CD4-positive, alpha-beta T cell treated with Interleukin-1 beta for 1 hour (primary cell): Measurements from ENCODE around the gene KLB.
A peak's percentile ranks its signal among the peaks of the same experiment; 100 is the strongest.
"Not testable (repeated sequence)": the region's sequence is repeated elsewhere in the genome, so short reads cannot be mapped to it uniquely, and the experiment has no call there.

Experiments used
- DNase-seq, 2 donors: peaks; one replicate each; pipeline ENCODE4 v3.0.0-alpha.2; 2020 to 2022

The KLB gene

DNA sequence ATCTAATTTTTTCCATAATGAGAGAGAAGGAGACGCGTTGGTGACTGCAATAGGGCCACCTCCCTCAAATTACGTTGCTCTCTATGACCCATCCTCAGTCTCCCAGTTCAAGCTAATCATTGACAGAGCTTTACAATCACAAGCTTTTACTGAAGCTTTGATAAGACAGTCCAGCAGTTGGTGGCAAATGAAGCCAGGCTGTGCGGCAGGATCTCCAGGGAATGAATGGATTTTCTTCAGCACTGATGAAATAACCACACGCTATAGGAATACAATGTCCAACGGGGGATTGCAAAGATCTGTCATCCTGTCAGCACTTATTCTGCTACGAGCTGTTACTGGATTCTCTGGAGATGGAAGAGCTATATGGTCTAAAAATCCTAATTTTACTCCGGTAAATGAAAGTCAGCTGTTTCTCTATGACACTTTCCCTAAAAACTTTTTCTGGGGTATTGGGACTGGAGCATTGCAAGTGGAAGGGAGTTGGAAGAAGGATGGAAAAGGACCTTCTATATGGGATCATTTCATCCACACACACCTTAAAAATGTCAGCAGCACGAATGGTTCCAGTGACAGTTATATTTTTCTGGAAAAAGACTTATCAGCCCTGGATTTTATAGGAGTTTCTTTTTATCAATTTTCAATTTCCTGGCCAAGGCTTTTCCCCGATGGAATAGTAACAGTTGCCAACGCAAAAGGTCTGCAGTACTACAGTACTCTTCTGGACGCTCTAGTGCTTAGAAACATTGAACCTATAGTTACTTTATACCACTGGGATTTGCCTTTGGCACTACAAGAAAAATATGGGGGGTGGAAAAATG lies at the start of gene KLB:
Gene KLB, plus strand, starts transcription at position 168 of the 821 bp plus-strand sequence. Its CDS starts 20 bp downstream, at position 188.
- DNase-seq, result no peak

DNA sequence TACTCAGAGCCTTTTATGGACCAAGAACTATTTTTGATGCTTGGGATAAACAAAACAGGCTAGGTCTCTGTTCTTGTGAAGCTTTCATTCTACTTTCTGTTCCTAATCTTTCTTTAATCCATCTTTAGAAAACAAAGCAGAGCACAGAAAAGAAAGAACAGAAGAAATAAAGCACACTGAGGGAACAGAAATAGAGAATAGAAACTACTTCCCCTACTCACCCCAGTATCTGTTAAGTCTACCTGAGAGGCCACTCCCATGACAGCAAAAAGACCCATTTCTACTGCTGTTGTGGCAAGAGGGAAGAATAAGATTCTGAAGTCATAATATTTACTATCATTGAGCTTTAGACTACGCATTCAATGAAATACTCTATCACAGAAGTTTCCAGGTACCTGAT lies 49.7 kb upstream of the KLB start:
- DNase-seq, result no peak

- not testable (repeated sequence) for DNase-seq
Measured at GRCh38 chr4:39360611-39361010, 46.1 kb upstream of the KLB start.

DNA sequence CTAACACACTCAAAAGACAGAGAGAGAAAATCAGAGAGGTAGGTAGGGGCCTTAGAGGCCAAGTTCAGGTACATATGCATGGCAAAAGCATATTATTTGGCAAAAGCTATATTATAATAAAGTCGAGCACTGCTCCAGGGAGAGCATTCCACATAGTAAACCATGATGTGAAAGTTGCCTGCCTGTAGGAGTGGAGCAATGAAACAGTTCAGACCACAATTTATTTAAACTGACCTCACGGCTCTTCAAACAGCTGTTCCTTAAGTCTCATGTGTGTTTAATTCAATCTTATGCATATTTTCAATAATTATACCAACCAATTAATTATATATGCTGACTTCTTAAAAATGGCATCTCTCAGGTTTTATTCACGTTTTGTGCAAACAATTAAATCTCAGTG lies 43.9 kb upstream of the KLB start:
- no peak for DNase-seq

DNA sequence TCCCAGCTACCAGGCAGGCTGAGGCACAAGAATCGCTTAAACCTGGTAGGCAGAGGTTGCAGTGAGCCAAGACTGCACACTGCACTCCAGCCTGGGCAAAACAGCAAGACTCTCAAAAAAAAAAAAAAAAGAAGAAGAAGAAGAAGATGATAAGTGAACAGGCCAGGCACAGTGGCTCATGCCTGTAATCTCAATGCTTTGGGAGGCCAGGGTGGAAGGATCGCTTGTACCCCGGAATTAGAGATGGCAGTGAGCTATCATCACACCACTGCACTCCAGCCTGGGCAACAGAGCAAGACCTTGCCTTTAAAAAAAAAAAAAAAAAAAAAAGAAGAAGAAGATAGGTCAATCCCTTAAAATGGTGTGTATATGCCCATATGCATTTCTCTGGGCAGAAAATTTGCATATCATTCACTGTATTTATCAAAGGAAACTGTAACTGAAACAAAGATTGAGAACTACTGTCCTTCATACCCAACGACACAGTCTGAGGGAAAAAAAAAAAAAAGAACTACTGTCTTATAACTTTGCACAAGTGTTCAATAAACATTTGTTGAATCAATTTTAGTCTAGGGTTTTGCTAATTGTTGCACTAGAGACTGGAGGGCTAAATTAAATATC lies 42.8 kb upstream of the KLB start:
- DNase-seq, result no peak

DNA sequence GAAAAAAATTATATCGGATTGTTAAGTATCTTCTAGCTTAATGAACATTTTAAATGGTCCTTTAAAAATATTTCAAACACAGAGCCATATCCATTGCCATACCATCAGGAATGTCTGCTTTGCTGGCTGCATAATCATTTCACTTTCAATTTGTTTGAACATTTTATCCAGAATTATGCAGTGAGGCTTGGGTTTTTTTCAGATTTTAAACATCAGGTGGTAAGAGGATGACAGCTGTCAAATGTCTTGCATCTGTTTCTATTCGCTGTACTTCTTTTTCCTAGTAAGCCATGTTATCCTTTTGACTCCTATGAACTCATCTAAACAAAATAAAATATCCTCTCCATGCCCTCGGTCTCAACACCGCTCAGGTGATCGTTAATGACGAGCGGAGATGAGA lies 41.4 kb upstream of the KLB start:
- DNase-seq, result no peak

DNA sequence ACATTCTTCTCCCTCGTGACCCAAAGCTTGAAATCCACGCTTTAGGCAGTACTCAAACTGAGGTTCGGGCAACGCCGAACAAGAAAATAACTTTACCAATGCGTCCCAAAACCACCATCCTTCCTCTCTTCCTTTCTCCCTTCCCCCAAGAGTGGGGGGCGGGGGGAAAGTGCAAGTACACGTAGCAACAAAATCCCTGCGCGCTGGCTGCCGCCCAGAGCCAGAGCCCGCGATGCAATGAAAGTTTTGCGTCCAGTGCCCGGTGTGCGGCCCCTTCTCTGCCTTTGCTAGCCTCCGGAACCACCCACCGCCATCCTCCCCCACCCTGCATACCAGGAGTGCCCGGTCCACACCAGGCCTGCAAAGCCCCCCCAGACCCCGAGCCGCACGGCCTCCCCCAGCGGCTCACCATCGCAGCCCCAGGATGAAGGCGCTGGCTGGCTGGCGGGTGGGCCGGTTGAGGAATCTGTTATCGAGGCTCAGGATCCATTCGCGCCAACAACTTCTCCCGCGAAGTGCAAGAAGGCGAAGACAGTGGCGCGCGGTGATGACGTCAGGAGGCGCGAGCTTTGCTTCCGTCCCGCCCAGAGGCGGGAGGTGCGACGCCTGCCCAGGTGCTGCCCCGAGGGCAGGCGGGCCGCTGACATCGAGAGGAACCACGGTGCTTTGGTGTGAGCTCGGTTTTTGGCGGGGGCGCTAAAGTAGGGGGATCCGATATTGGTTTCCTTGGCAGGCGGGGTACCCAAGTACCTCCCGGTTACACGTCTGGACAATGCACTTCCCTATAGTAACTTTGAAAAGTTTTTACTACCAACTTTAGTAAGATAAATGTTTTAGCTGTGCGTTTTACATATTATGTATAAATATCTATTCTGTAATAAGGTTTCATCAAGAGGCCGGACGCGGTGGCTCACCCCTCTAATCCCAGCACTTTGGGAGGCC lies 40.6 kb upstream of the KLB start, which contains the start of gene RFC1:
Gene RFC1, minus strand, starts transcription at position 533 of the 942 bp plus-strand sequence. Its CDS starts 121 bp downstream, at position 412.
- DNase-seq, result peak; percentile 90 to 91

- DNase-seq, result no peak
Measured at GRCh38 chr4:39367166-39367565, 39.6 kb upstream of the KLB start.

DNA sequence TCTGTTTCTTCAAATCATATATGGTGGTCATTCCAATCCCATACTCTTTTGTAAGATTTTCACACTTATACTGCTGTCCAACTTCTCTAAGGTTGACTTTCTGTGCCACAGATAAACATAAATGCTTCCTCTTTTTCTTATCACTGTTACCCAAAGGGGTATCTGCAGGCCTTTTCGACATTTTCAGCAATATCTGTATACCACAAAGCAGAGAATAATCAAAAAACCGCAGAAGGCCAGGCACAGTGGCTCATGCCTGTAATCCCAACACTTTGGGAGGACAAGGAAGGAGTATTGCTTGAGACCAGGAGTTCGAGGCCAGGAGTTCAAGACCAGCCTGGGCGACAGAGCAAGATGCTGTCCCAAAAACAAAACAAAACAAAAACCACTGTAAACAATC lies 37.4 kb upstream of the KLB start:
- DNase-seq, result no peak

DNA sequence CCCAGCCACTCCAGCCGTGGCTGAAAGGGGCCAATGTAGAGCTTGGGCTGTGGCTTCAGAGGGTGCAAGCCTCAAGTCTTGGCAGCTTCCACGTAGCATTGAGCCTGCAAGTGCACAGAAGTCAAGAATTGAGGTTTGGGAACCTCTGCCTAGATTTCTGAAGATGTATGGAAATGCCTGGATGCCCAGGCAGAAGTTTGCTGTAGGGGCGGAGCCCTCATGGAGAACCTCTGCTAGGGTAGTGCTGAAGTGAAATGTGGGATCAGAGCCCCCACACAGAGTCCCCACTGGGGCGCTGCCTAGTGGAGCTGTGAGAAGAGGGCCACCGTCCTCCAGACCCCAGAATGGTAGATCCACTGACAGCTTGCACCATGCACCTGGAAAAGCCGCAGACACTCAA lies 35.5 kb upstream of the KLB start:
- not testable (repeated sequence) for DNase-seq

GRCh38 chr4:39375478-39375877 lies 31.3 kb upstream of the KLB start:
- no peak for DNase-seq

- DNase-seq, result no peak
Measured at GRCh38 chr4:39383690-39384089, 23.0 kb upstream of the KLB start.

DNA sequence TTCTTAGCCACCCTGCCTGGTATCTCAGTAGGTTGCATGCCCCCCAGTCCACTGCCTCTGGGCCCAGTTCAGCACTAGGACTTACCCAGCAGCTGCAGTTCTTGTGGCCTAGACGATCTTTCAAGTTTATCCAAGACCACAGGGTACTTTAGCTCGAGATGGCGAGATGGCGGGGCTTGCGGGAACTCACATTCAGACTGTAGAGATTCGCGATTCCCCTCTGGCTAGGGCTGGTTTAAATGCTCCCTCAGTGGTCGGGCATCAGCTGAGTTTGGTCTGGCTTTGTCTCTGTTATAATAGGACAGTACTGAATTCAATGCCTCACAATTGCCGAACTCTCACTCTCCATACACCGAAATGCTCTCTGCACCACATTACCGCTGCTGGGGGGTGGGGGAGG lies 22.2 kb upstream of the KLB start:
- DNase-seq, result no peak

DNA sequence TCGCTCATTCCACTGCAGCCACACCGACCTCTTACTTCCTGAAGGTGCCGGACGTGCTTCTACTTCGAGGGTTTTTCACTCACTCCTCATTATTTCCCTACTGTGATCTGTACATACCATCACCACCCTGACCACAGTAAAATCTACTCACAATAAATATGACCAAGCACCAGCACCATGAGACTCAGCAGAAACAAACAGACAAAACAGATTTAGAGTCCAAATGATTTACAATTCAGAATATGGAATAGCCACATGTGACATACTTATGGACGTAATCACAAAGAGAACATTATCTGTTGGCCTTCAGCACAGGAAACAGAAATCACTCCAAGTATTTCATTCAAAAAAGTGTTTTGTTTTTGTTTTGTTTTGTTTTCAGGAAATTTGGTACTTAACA lies 16.1 kb upstream of the KLB start:
- no peak for DNase-seq

- DNase-seq, result no peak
Measured at GRCh38 chr4:39394706-39395105, 12.0 kb upstream of the KLB start.

DNA sequence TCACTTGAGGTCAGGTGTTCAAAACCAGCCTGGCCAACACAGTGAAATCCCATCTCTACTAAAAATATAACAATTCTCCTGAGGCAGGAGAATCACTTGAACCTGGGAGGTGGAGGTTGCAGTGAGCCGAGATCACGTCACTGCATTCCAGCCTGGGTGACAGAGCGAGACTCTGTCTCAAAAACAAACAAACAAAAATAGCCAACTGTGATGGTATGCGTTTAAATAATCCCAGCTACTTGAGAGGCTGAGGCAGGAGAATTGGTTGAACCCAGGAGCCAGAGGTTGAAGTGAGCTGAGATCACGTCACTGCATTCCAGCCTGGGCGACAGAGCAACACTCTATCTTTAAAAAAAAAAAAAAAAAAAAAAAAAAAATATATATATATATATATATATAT lies 5.1 kb upstream of the KLB start:
- not testable (repeated sequence) for DNase-seq

DNA sequence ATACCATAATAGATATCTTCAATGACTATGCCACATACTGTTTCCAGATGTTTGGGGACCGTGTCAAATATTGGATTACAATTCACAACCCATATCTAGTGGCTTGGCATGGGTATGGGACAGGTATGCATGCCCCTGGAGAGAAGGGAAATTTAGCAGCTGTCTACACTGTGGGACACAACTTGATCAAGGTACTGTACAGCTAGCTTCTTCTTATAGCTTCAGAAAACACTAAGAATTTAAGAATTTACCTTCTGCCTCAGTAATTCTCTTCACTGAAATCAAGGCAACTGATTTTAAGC lies 805 bp downstream of the KLB start:
- DNase-seq, result no peak

- DNase-seq, result no peak
Measured at GRCh38 chr4:39410415-39410814, 3.7 kb downstream of the KLB start.

DNA sequence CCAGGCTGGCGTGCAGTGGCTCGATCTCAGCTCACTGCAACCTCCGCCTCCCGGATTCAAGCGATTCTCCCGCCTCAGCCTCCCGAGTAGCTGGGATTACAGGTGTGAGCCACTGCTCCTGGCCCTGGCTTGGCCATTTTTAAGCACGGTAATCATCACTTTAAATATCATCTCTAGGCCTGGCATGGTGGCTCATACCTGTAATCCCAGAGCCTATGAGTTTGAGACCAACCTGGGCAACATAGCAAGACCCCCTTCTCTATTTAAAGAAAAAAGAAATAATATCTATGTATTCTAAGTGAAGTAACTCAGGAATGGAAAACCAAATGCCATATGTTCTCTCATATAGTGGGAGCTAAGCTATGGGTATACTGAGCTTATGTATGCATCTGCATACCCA lies 4.8 kb downstream of the KLB start:
- not testable (repeated sequence) for DNase-seq

GRCh38 chr4:39415678-39416283 lies 9.1 kb downstream of the KLB start:
- DNase-seq, result no peak

DNA sequence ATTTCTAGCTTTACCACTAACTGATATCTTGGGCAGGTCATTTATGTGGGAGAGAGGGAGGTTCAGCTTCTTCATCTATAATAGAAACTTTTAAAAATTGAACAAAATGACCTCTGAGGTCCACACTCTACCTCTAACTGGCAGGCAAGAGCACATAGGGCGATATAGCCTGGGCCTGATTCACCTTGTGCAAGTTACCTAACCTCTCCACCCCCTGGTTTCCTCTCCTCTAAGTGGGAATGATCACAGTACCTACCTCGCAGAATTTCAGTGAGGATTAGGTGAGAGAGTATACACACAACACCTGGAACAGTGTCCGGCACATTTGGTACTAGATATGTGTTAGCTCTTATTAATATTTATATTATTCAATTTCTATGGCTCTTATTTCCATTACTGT lies 15.5 kb downstream of the KLB start:
- no peak for DNase-seq

- DNase-seq, result not testable (repeated sequence)
Measured at GRCh38 chr4:39425297-39425696, 18.6 kb downstream of the KLB start.

DNA sequence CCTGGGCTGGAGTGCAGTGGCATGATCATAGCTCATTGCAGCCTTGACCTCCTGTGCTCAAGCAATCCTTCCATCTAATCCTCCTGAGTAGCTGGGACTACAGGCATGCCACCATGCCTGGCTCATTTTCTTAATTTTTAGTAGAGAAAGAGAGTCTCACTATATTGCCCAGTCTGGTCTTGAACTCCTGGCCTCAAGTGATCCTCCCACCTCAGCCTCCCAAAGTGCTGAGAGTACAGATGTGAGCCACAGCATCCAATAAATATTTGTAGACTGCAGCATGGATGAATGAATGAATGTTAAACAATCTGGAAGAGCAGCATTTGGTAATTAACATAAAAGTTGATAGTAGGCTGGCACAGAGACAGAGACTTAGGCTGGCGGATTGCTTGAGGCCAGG lies 20.0 kb downstream of the KLB start:
- DNase-seq, result no peak
